Measurements from ENCODE around the gene TCF7L1. TPM values are rescaled to one million over a fixed set of nuclear protein-coding genes. Genes with fewer than 3 reads are reported as not detected.
"Not testable (repeated sequence)": the region's sequence is repeated elsewhere in the genome, so short reads cannot be mapped to it uniquely, and the experiment has no call there.

TCF7L1 gene
- total RNA-seq, 1 donor from 2014 or later: 48.3 TPM

DNA sequence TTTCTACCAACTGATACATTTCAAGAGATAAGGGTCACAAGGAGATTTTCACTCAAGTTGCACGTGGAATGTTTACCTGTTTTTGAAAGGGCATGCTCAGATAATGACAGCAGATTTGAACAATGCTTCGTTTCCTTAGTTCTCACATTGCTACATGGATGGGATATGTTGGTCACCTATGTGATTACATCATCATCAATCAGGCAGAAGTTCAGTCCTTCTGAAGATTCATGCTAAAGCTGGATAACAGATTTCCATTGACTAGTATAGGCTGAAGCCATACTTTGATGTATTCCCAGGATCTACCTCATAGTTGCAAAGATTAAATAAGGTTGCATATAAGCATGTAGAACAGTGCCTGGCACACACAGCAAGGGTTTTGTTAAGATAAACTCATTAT lies 19.7 kb downstream of the TCF7L1 start:
- Mint-ChIP-seq H3K27ac (no peak overlapping the region), H3K4me3 (no peak overlapping the region), H3K36me3 (no peaks in the 10 kb centered on the region), H3K9me3 (no peaks in the 10 kb centered on the region), H3K27me3 (ENCODE audit: low read depth) (no peaks in the 10 kb centered on the region), H3K4me1 (peaks cover 37% of the 10 kb centered on the region)
- TF ChIP-seq CTCF (IDR thresholded peaks at IDR 0.05; ENCODE audit: unreplicated experiment): no peak
- no peak for DNase-seq (ENCODE audit: low spot score in 2 of 2, unreplicated experiment in 2 of 2)

GRCh38 chr2:85154048-85154753 lies 21.0 kb downstream of the TCF7L1 start:
- H3K4me1 Mint-ChIP-seq: peaks cover 43% of the 10 kb centered on the region
- H3K27ac Mint-ChIP-seq: peak overlapping the region; percentile 80
- no peaks in the 10 kb centered on the region for H3K9me3 Mint-ChIP-seq
- no peak for DNase-seq (ENCODE audit: low spot score in 2 of 2, unreplicated experiment in 2 of 2)
- H3K36me3 Mint-ChIP-seq: no peaks in the 10 kb centered on the region
- no peak for TF ChIP-seq CTCF (IDR thresholded peaks at IDR 0.05; ENCODE audit: unreplicated experiment)
- H3K27me3 Mint-ChIP-seq (ENCODE audit: low read depth): no peaks in the 10 kb centered on the region
- no peak overlapping the region for H3K4me3 Mint-ChIP-seq

- H3K4me3 Mint-ChIP-seq; H3K36me3 Mint-ChIP-seq; H3K27me3 Mint-ChIP-seq (ENCODE audit: low read depth); H3K27ac Mint-ChIP-seq; DNase-seq (ENCODE audit: low spot score in 2 of 2, unreplicated experiment in 2 of 2); H3K9me3 Mint-ChIP-seq: not testable (repeated sequence)
- H3K4me1 Mint-ChIP-seq: peaks cover 43% of the 10 kb centered on the region
Measured at GRCh38 chr2:85155082-85155481, 21.9 kb downstream of the TCF7L1 start.

- Mint-ChIP-seq H3K4me1 (peaks cover 47% of the 10 kb centered on the region), H3K27me3 (ENCODE audit: low read depth) (no peaks in the 10 kb centered on the region), H3K9me3 (no peaks in the 10 kb centered on the region), H3K4me3 (no peak overlapping the region), H3K36me3 (no peaks in the 10 kb centered on the region), H3K27ac (peak overlapping the region; percentile 81)
- no peak for DNase-seq (ENCODE audit: low spot score in 2 of 2, unreplicated experiment in 2 of 2)
- no peak for TF ChIP-seq CTCF (IDR thresholded peaks at IDR 0.05; ENCODE audit: unreplicated experiment)
Measured at GRCh38 chr2:85156153-85156552, 23.0 kb downstream of the TCF7L1 start.

DNA sequence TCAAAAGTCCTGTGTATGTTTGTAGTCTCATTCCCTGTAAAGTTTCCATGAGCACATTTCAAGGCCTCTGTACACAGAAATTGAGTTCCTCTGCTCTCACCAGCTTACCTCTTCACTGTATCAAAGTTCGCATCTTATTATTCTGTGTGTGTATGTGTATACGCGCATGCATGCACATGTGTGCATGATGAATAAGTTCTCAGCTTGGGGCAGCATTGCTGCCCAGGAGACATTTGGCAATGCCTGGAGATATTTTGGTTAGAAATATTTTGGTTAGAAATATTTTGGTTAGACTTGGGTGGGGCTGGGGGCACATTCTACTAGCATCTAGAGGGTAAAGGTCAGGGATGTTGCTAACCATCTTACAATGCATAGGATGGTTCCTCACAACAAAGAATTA lies 23.4 kb downstream of the TCF7L1 start:
- DNase-seq (ENCODE audit: low spot score in 2 of 2, unreplicated experiment in 2 of 2): no peak
- Mint-ChIP-seq H3K4me3 (no peak overlapping the region), H3K36me3 (no peaks in the 10 kb centered on the region), H3K27me3 (ENCODE audit: low read depth) (no peaks in the 10 kb centered on the region), H3K9me3 (no peaks in the 10 kb centered on the region), H3K4me1 (peaks cover 50% of the 10 kb centered on the region), H3K27ac (peak overlapping the region; percentile 81)
- no peak for TF ChIP-seq CTCF (IDR thresholded peaks at IDR 0.05; ENCODE audit: unreplicated experiment)

GRCh38 chr2:85157345-85157744 lies 24.2 kb downstream of the TCF7L1 start:
- no peak for TF ChIP-seq CTCF (IDR thresholded peaks at IDR 0.05; ENCODE audit: unreplicated experiment)
- Mint-ChIP-seq H3K9me3 (no peaks in the 10 kb centered on the region), H3K36me3 (no peaks in the 10 kb centered on the region), H3K27me3 (ENCODE audit: low read depth) (no peaks in the 10 kb centered on the region), H3K27ac (no peak overlapping the region), H3K4me1 (peaks cover 50% of the 10 kb centered on the region), H3K4me3 (no peak overlapping the region)
- no peak for DNase-seq (ENCODE audit: low spot score in 2 of 2, unreplicated experiment in 2 of 2)

Data from mesothelial cell of epicardium (in vitro differentiated cells).